NCI-H2107 (cell line): ENCODE measurements around the gene ALK.

Experiments used
- DNase-seq: peaks from one replicate; lab custom pipeline; 2025; lab: John Stamatoyannopoulos, UW

The ALK gene

GRCh38 chr2:29448096-29448688 is 473.2 kb downstream of the ALK start:
- DNase-seq: no peak

GRCh38 chr2:29447513-29447912 is 473.9 kb downstream of the ALK start:
- DNase-seq: no peak

- no peak for DNase-seq
Measured at GRCh38 chr2:29446847-29447246, 474.5 kb downstream of the ALK start.

GRCh38 chr2:29444150-29444549 is 477.2 kb downstream of the ALK start:
- DNase-seq: no peak

- no peak for DNase-seq
Measured at GRCh38 chr2:29443627-29444026, 477.8 kb downstream of the ALK start.

GRCh38 chr2:29443151-29443550 is 478.2 kb downstream of the ALK start:
- no peak for DNase-seq

- no peak for DNase-seq
Measured at GRCh38 chr2:29440921-29441623, 480.3 kb downstream of the ALK start.

- DNase-seq: no peak
Measured at GRCh38 chr2:29433920-29434319, 487.5 kb downstream of the ALK start.

- no peak for DNase-seq
Measured at GRCh38 chr2:29433128-29433527, 488.3 kb downstream of the ALK start.

GRCh38 chr2:29431485-29431884 is 489.9 kb downstream of the ALK start:
- no peak for DNase-seq

- DNase-seq: no peak
Measured at GRCh38 chr2:29430382-29431112, 490.8 kb downstream of the ALK start.

GRCh38 chr2:29426354-29426753 is 495.0 kb downstream of the ALK start:
- DNase-seq: no peak

GRCh38 chr2:29425866-29426265 is 495.5 kb downstream of the ALK start:
- DNase-seq: no peak

GRCh38 chr2:29423061-29423666 is 498.2 kb downstream of the ALK start:
- no peak for DNase-seq

GRCh38 chr2:29420999-29421782 is 500.2 kb downstream of the ALK start:
- DNase-seq: no peak

- DNase-seq: no peak
Measured at GRCh38 chr2:29420464-29420863, 500.9 kb downstream of the ALK start.

- DNase-seq: no peak
Measured at GRCh38 chr2:29417630-29418029, 503.8 kb downstream of the ALK start.

- no peak for DNase-seq
Measured at GRCh38 chr2:29412197-29412925, 509.0 kb downstream of the ALK start.

GRCh38 chr2:29405707-29406106 is 515.7 kb downstream of the ALK start:
- DNase-seq: no peak

GRCh38 chr2:29405266-29405665 is 516.1 kb downstream of the ALK start:
- DNase-seq: no peak

- no peak for DNase-seq
Measured at GRCh38 chr2:29401994-29402393, 519.4 kb downstream of the ALK start.
